GM21423 (cell line): ENCODE data around the gene CHRNA4.
"Not testable (repeated sequence)": the region's sequence is repeated elsewhere in the genome, so short reads cannot be mapped to it uniquely, and the experiment has no call there.

Experiments
- ATAC-seq: cut with Tn5 transposase; IDR thresholded peaks from one replicate; pipeline ENCODE4 v1.9.1; 2021; ENCODE audit warnings: mild to moderate bottlenecking, moderate library complexity; ENCODE audit not compliant: unreplicated experiment

CHRNA4 gene

GRCh38 chr20:63398744-63399514 is 37.8 kb upstream of the CHRNA4 start:
- ATAC-seq: no peak

GRCh38 chr20:63397946-63398450 is 36.8 kb upstream of the CHRNA4 start:
- ATAC-seq: no peak

- ATAC-seq: no peak
These were observed 36.1 kb upstream of the CHRNA4 start for GRCh38 chr20:63397155-63397843.

- no peak for ATAC-seq
These were observed 35.2 kb upstream of the CHRNA4 start for GRCh38 chr20:63396300-63396699.

- no peak for ATAC-seq
These were observed 34.6 kb upstream of the CHRNA4 start for GRCh38 chr20:63395723-63396122.

- no peak for ATAC-seq
These were observed 33.8 kb upstream of the CHRNA4 start for GRCh38 chr20:63394920-63395455.

- no peak for ATAC-seq
These were observed 33.1 kb upstream of the CHRNA4 start for GRCh38 chr20:63394069-63394919.

- ATAC-seq: no peak
These were observed 32.4 kb upstream of the CHRNA4 start for GRCh38 chr20:63393566-63393965.

- no peak for ATAC-seq
These were observed 31.6 kb upstream of the CHRNA4 start for GRCh38 chr20:63392465-63393365.

GRCh38 chr20:63387917-63388316 is 26.8 kb upstream of the CHRNA4 start:
- ATAC-seq: no peak

GRCh38 chr20:63387393-63387792 is 26.2 kb upstream of the CHRNA4 start:
- ATAC-seq: no peak

GRCh38 chr20:63386491-63386890 is 25.3 kb upstream of the CHRNA4 start:
- no peak for ATAC-seq

- no peak for ATAC-seq
These were observed 24.7 kb upstream of the CHRNA4 start for GRCh38 chr20:63385819-63386218.

- no peak for ATAC-seq
These were observed 23.2 kb upstream of the CHRNA4 start for GRCh38 chr20:63384336-63384735.

- no peak for ATAC-seq
These were observed 22.4 kb upstream of the CHRNA4 start for GRCh38 chr20:63383556-63383955.

GRCh38 chr20:63382551-63383300 is 21.6 kb upstream of the CHRNA4 start:
- no peak for ATAC-seq

- no peak for ATAC-seq
These were observed 20.8 kb upstream of the CHRNA4 start for GRCh38 chr20:63381781-63382431.

GRCh38 chr20:63380346-63380870 is 19.3 kb upstream of the CHRNA4 start:
- ATAC-seq: no peak

- ATAC-seq: not testable (repeated sequence)
These were observed 18.7 kb upstream of the CHRNA4 start for GRCh38 chr20:63379872-63380271.
